Mesothelial cell of epicardium (in vitro differentiated cells): ENCODE data around the gene KCNG1. TPM values are rescaled to one million over a fixed set of nuclear protein-coding genes. Genes with fewer than 3 reads are reported as not detected.

Experiments
- DNase-seq, 2 experiments: peaks; one replicate each; pipeline ENCODE4 v3.0.0; 2021; ENCODE audit warnings: low spot score in 2 of 2; ENCODE audit not compliant: unreplicated experiment in 2 of 2
- H3K27ac Mint-ChIP-seq: 2 replicates; pipeline ENCODE4 v1.8.0; 2021; ENCODE audit warnings: mixed read lengths
- H3K27me3 Mint-ChIP-seq: 2 replicates; pipeline ENCODE4 v1.8.0; 2021; ENCODE audit warnings: low read depth, mixed read lengths
- H3K36me3 Mint-ChIP-seq: 2 replicates; pipeline ENCODE4 v1.8.0; 2021; ENCODE audit warnings: mixed read lengths
- H3K4me1 Mint-ChIP-seq: 2 replicates; pipeline ENCODE4 v1.8.0; 2021; ENCODE audit warnings: mixed read lengths
- H3K4me3 Mint-ChIP-seq: 2 replicates; pipeline ENCODE4 v1.8.0; 2021; ENCODE audit warnings: mild to moderate bottlenecking, moderate library complexity, mixed read lengths
- H3K9me3 Mint-ChIP-seq: 2 replicates; pipeline ENCODE4 v1.8.0; 2021; ENCODE audit warnings: mixed read lengths
- total RNA-seq: library from RNA; stranded (reverse); gene quantifications from 3 replicates; pipeline ENCODE4 v1.2.1, GENCODE V29; 2021
- TF ChIP-seq, protein P1 (sequence below): fragments of 200-600 bp; sonication (generic); IDR thresholded peaks from one replicate; pipeline ENCODE4 v1.5.0; 2021; ENCODE audit warnings: antibody characterized with exemption; ENCODE audit not compliant: unreplicated experiment

KCNG1 gene
- total RNA-seq, 1 donor from 2014 or later: 44.2 TPM

DNA sequence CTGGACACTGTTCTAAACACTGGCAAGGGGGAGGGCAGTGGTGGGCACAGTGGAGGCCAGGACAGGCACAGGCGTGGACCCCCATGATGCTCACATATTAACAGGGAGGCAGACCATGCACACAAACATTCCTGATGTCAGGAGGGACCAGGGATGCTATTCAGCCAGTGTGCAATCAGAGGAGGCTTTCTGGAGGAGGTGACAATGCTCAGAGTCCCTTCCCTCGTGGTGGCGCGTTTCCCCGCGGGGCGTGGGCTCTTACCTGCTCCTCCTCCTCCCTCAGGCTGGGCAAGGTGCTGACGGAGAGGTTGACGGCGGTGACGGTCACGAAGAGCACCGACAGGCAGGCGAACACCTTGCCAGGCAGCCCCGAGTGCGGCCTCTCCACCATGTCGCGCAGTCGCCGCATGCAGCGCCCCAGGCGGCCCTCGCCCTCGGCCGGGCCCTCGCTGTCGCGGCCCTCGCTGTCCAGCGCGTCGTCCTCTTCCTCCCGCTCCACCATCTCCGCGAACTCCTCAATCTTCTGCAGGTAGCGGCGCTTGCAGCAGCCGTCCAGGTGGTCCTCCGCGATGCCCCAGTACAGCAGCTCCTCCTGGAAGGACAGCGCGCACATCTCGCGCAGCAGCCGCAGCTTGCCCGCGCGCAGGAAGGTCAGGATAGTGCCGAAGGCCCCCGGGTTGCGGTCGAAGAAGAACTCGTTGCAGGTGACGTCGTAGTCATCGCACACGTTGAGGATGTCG, 13.4 kb downstream of the KCNG1 start:
- Mint-ChIP-seq H3K9me3 (no peaks in the 10 kb centered on the region), H3K27ac (no peak overlapping the region), H3K4me3 (no peak overlapping the region), H3K4me1 (peaks cover 13% of the 10 kb centered on the region), H3K27me3 (no peaks in the 10 kb centered on the region), H3K36me3 (peaks cover 23% of the 10 kb centered on the region)
- TF ChIP-seq, protein P1, sequence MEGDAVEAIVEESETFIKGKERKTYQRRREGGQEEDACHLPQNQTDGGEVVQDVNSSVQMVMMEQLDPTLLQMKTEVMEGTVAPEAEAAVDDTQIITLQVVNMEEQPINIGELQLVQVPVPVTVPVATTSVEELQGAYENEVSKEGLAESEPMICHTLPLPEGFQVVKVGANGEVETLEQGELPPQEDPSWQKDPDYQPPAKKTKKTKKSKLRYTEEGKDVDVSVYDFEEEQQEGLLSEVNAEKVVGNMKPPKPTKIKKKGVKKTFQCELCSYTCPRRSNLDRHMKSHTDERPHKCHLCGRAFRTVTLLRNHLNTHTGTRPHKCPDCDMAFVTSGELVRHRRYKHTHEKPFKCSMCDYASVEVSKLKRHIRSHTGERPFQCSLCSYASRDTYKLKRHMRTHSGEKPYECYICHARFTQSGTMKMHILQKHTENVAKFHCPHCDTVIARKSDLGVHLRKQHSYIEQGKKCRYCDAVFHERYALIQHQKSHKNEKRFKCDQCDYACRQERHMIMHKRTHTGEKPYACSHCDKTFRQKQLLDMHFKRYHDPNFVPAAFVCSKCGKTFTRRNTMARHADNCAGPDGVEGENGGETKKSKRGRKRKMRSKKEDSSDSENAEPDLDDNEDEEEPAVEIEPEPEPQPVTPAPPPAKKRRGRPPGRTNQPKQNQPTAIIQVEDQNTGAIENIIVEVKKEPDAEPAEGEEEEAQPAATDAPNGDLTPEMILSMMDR: no peak
- no peak for DNase-seq

DNA sequence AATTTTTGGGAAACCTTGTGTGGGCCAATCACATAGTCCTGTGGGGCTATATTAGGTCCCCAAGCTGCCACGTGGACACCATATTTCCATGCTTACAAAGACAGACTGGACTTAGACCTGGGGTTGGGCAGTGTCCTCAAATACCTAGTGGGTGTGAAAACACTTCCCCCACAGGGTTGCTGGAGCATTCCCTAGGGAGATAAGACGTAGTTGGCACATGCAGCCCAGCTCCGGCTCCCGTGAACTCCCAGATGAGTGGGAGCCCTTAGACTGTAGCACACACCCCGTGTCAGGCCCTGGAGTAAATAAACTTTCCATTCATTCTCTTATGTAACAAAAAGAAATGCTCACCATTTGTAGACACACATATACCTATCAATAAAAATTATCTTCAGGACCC, 14.2 kb downstream of the KCNG1 start:
- H3K4me1 Mint-ChIP-seq: peaks cover 6% of the 10 kb centered on the region
- no peak overlapping the region for H3K27ac Mint-ChIP-seq
- H3K27me3 Mint-ChIP-seq: no peaks in the 10 kb centered on the region
- DNase-seq: no peak
- H3K36me3 Mint-ChIP-seq: peaks cover 23% of the 10 kb centered on the region
- TF ChIP-seq, protein P1: no peak
- no peak overlapping the region for H3K4me3 Mint-ChIP-seq
- H3K9me3 Mint-ChIP-seq: no peaks in the 10 kb centered on the region

- no peak for DNase-seq
- TF ChIP-seq, protein P1: no peak
- peaks cover 33% of the 10 kb centered on the region for H3K36me3 Mint-ChIP-seq
- no peaks in the 10 kb centered on the region for H3K9me3 Mint-ChIP-seq
- no peaks in the 10 kb centered on the region for H3K27me3 Mint-ChIP-seq
- H3K27ac Mint-ChIP-seq: no peak overlapping the region
- H3K4me1 Mint-ChIP-seq: no peaks in the 10 kb centered on the region
- H3K4me3 Mint-ChIP-seq: no peak overlapping the region
Measured at GRCh38 chr20:51005214-51005613, 17.7 kb downstream of the KCNG1 start.

DNA sequence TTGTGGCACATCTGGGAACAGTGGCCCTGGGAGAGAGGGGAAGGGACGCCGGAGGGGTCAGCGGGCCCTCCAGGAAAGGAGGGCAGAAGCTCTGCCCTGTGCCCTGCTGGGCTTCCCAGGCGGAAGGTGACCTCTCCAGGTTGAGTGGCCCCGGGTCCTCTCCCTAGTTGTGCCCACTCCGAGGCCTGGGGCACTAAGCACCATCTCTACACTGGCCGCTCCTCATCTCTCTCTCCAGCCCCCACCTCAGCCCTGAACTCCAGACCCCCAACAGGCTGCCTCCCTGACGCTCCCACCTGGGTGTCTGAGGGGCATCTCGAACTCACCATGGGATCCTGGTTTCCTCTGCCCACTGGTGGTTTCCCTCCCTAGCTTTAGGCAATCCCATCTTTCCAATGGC, 18.1 kb downstream of the KCNG1 start:
- no peaks in the 10 kb centered on the region for H3K27me3 Mint-ChIP-seq
- no peaks in the 10 kb centered on the region for H3K4me1 Mint-ChIP-seq
- DNase-seq: no peak
- H3K36me3 Mint-ChIP-seq: peaks cover 32% of the 10 kb centered on the region
- TF ChIP-seq, protein P1: no peak
- no peaks in the 10 kb centered on the region for H3K9me3 Mint-ChIP-seq
- no peak overlapping the region for H3K4me3 Mint-ChIP-seq
- no peak overlapping the region for H3K27ac Mint-ChIP-seq

GRCh38 chr20:51004305-51004727, 18.6 kb downstream of the KCNG1 start:
- no peaks in the 10 kb centered on the region for H3K27me3 Mint-ChIP-seq
- H3K4me3 Mint-ChIP-seq: no peak overlapping the region
- peaks cover 29% of the 10 kb centered on the region for H3K36me3 Mint-ChIP-seq
- no peaks in the 10 kb centered on the region for H3K4me1 Mint-ChIP-seq
- H3K27ac Mint-ChIP-seq: no peak overlapping the region
- TF ChIP-seq, protein P1: no peak
- DNase-seq: no peak
- H3K9me3 Mint-ChIP-seq: no peaks in the 10 kb centered on the region
